Activated T-cell treated with anti-CD3 and anti-CD28 coated beads, Interleukin-2, amount 50 U/mL, for 24 hours (primary cell): ENCODE measurements around the gene RECQL5.
"Not testable (repeated sequence)": the region's sequence is repeated elsewhere in the genome, so short reads cannot be mapped to it uniquely, and the experiment has no call there.

Experiments used
- DNase-seq: peaks from one replicate; pipeline ENCODE4 v3.0.0-alpha.2; 2020
- H3K27ac Mint-ChIP-seq: 2 replicates; pipeline ENCODE4 v1.8.0; 2020; ENCODE audit warnings: mild to moderate bottlenecking, mixed read lengths
- H3K27me3 Mint-ChIP-seq: 2 replicates; pipeline ENCODE4 v1.8.0; 2020; ENCODE audit warnings: mixed read lengths
- H3K36me3 Mint-ChIP-seq: 2 replicates; pipeline ENCODE4 v1.8.0; 2020; ENCODE audit warnings: low read depth, mixed read lengths
- H3K4me1 Mint-ChIP-seq: 2 replicates; pipeline ENCODE4 v1.8.0; 2020; ENCODE audit warnings: low read depth, mixed read lengths
- H3K4me3 Mint-ChIP-seq: 2 replicates; pipeline ENCODE4 v1.8.0; 2020; ENCODE audit warnings: mild to moderate bottlenecking, moderate library complexity, mixed read lengths
- H3K9me3 Mint-ChIP-seq: 2 replicates; pipeline ENCODE4 v1.8.0; 2020; ENCODE audit warnings: mixed read lengths

RECQL5 gene

DNA sequence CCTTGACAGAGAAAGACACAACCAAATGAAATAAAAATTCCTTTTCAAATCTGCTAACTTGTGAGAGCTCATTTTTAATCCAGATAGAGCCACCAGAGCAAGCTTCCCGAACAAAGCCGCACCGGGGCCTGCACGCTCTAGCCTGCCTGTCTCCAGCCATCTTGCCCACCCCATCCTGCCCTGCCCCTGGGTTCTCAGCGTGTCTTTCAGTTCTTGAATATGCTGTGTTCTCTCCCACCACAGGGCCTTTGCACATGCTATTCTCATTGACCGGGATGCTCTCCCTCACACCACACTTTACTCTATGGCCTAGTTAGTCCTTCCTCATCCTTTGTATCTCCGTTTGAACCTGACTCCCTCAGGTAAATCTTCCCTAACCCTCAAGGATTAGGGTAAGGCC lies 19.0 kb downstream of the RECQL5 start:
- no peaks in the 10 kb centered on the region for H3K27me3 Mint-ChIP-seq
- DNase-seq = no peak
- no peak overlapping the region for H3K4me3 Mint-ChIP-seq
- no peaks in the 10 kb centered on the region for H3K9me3 Mint-ChIP-seq
- no peak overlapping the region for H3K27ac Mint-ChIP-seq
- peaks cover 7% of the 10 kb centered on the region for H3K4me1 Mint-ChIP-seq
- H3K36me3 Mint-ChIP-seq = peaks cover 48% of the 10 kb centered on the region

- peaks cover 44% of the 10 kb centered on the region for H3K36me3 Mint-ChIP-seq
- no peaks in the 10 kb centered on the region for H3K27me3 Mint-ChIP-seq
- peaks cover 5% of the 10 kb centered on the region for H3K4me1 Mint-ChIP-seq
- H3K4me3 Mint-ChIP-seq = no peak overlapping the region
- no peak overlapping the region for H3K27ac Mint-ChIP-seq
- no peaks in the 10 kb centered on the region for H3K9me3 Mint-ChIP-seq
- DNase-seq = no peak
These were observed 19.9 kb downstream of the RECQL5 start for GRCh38 chr17:75647061-75647460.

DNA sequence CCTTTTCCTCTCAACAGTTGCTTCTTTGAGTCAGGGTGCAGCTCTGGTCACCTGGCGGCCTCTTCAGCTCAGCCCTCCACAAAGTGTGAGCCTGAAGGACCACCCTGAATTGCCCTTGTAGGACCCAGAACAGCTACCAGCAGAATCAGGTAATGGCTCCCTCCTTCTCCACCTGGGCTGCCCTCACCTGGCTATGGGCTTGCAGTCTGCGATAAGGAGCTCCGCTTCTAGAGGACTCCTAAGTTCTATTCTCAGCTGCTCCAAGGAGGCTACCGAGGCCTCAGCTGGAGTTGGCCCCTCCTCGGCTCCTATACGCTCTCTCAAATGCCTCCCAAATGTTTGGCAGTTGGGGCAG lies 20.3 kb downstream of the RECQL5 start:
- no peak overlapping the region for H3K27ac Mint-ChIP-seq
- H3K27me3 Mint-ChIP-seq = no peaks in the 10 kb centered on the region
- peaks cover 40% of the 10 kb centered on the region for H3K36me3 Mint-ChIP-seq
- no peak for DNase-seq
- H3K4me1 Mint-ChIP-seq = peaks cover 5% of the 10 kb centered on the region
- no peak overlapping the region for H3K4me3 Mint-ChIP-seq
- H3K9me3 Mint-ChIP-seq = no peaks in the 10 kb centered on the region

DNA sequence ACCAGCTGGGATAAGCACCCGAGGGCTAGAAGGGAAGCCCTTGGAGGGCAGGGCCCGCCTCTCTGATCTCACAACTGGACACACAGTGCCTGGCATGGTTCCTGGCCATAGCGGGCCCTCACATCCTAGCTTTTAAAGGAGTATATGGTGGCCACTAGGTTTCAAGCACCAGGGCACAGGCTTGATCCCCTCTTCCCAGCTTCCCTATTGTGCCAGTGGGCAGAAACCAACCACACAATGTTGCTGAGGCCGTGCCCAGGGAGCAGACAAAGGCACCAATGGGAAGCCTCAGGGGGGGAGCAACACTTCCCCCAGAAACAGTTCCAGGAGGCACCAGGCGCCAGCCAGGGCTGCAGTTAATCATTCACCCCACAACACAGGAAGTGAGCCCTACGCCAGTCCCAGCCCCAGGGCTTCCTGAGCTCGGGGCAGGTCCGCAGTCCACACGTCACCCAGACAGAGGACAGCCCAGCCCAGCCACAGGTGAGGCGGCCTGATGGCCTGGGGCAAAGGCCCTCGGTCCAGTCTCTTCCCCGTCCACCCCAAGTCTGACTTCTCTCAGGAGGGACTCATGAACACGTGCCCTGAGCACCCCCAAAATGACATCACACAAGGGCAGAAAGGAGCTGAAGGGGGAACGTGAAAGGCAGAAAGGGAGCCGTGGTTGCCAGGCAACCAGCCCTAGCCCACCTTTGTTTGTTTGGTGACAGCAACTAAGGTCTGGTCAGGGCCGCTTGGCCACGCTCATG lies 20.9 kb downstream of the RECQL5 start:
- DNase-seq = no peak
- H3K9me3 Mint-ChIP-seq = no peaks in the 10 kb centered on the region
- no peak overlapping the region for H3K4me3 Mint-ChIP-seq
- H3K36me3 Mint-ChIP-seq = peaks cover 35% of the 10 kb centered on the region
- H3K27ac Mint-ChIP-seq = peak overlapping the region; percentile 67
- no peaks in the 10 kb centered on the region for H3K27me3 Mint-ChIP-seq
- H3K4me1 Mint-ChIP-seq = peaks cover 5% of the 10 kb centered on the region

- DNase-seq = no peak
- H3K36me3 Mint-ChIP-seq = peaks cover 29% of the 10 kb centered on the region
- H3K4me3 Mint-ChIP-seq = no peak overlapping the region
- no peaks in the 10 kb centered on the region for H3K9me3 Mint-ChIP-seq
- no peaks in the 10 kb centered on the region for H3K27me3 Mint-ChIP-seq
- H3K4me1 Mint-ChIP-seq = peaks cover 5% of the 10 kb centered on the region
- no peak overlapping the region for H3K27ac Mint-ChIP-seq
These were observed 21.5 kb downstream of the RECQL5 start for GRCh38 chr17:75645501-75645888.

DNA sequence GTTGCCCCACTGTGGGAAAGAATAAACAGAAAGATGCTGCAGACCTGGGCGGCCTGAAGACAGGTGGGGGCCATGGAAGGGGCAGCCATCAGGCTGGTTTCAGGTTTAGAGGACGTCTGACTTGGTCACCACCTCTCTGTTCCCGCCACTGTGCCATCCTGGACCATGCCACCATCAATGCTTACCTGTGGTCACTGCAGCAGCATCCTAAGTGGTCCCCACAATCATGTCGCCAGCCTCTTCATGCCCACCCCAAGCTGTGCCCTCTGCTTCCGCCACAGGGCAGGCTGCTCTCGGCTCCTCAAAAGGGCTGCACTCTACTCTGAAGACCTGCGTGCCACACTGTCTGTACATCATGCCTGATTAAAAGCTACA lies 23.3 kb downstream of the RECQL5 start:
- H3K4me1 Mint-ChIP-seq = peaks cover 5% of the 10 kb centered on the region
- H3K27me3 Mint-ChIP-seq = no peaks in the 10 kb centered on the region
- H3K9me3 Mint-ChIP-seq = no peaks in the 10 kb centered on the region
- H3K4me3 Mint-ChIP-seq = no peak overlapping the region
- peaks cover 11% of the 10 kb centered on the region for H3K36me3 Mint-ChIP-seq
- DNase-seq = no peak
- no peak overlapping the region for H3K27ac Mint-ChIP-seq

DNA sequence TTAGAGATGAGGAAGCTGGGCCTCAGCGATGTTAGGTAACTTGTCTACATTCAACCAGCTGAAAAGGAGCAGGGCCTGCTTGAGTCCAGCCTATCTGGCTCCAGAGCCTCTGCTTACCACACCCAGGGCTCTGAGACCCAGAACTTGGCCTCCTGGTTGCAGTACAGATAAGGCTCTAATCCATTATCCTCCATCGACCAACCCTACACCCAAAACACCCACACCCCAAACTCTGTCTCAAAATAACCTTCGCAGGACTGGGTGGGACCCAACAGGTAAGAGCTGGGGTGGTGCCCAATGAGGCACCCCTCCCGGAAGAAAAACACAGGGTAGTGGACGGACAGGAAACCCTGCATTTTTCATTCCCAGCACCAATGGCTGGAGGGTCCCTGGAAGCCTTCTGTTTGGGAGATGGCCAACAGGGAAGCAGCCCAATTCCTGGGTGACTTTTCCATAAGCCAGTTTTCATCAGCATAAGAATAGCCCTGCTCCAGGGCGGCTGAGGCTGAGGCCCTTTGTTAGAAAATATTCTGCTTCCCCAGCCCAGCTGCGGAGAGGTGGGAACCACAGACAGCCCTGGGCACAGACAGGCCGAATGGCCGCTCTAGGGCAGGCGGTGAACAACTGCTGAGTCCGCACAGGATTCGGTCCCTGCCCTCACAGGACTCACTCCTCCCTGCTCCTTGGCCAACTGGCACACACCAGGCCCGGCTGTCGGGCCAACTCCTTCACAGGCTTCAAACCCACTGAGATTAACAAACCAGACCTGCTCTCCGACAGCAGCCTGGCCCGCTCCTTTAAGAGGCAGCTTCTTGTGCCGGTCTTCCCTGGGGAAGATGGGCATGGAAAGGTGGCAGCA lies 23.9 kb downstream of the RECQL5 start:
- Mint-ChIP-seq H3K27me3 (no peaks in the 10 kb centered on the region), H3K4me3 (no peak overlapping the region), H3K4me1 (peaks cover 5% of the 10 kb centered on the region), H3K36me3 (peaks cover 13% of the 10 kb centered on the region), H3K9me3 (no peaks in the 10 kb centered on the region), H3K27ac (no peak overlapping the region)
- DNase-seq = no peak

GRCh38 chr17:75642182-75642783 lies 24.7 kb downstream of the RECQL5 start:
- Mint-ChIP-seq H3K4me3 (no peak overlapping the region), H3K27ac (no peak overlapping the region)
- no peak for DNase-seq

GRCh38 chr17:75641343-75641742 lies 25.6 kb downstream of the RECQL5 start:
- peaks cover 5% of the 10 kb centered on the region for H3K4me1 Mint-ChIP-seq
- no peaks in the 10 kb centered on the region for H3K9me3 Mint-ChIP-seq
- no peaks in the 10 kb centered on the region for H3K27me3 Mint-ChIP-seq
- no peak overlapping the region for H3K4me3 Mint-ChIP-seq
- no peak for DNase-seq
- peaks cover 11% of the 10 kb centered on the region for H3K36me3 Mint-ChIP-seq
- H3K27ac Mint-ChIP-seq = no peak overlapping the region

More at GRCh38 chr17:75642182-75642783, 24.7 kb downstream of the RECQL5 start:
- peaks cover 11% of the 10 kb centered on the region for H3K36me3 Mint-ChIP-seq
- H3K27me3 Mint-ChIP-seq = no peaks in the 10 kb centered on the region
- no peaks in the 10 kb centered on the region for H3K9me3 Mint-ChIP-seq
- peaks cover 5% of the 10 kb centered on the region for H3K4me1 Mint-ChIP-seq

- Mint-ChIP-seq H3K9me3 (no peaks in the 10 kb centered on the region), H3K4me3 (no peak overlapping the region), H3K27ac (no peak overlapping the region), H3K36me3 (peaks cover 10% of the 10 kb centered on the region), H3K27me3 (no peaks in the 10 kb centered on the region), H3K4me1 (no peaks in the 10 kb centered on the region)
- no peak for DNase-seq
These were observed 26.3 kb downstream of the RECQL5 start for GRCh38 chr17:75640556-75641119.

- H3K27ac Mint-ChIP-seq = no peak overlapping the region
- H3K9me3 Mint-ChIP-seq = no peaks in the 10 kb centered on the region
- no peak overlapping the region for H3K4me3 Mint-ChIP-seq
- H3K36me3 Mint-ChIP-seq = peaks cover 6% of the 10 kb centered on the region
- no peaks in the 10 kb centered on the region for H3K4me1 Mint-ChIP-seq
- DNase-seq = no peak
- H3K27me3 Mint-ChIP-seq = no peaks in the 10 kb centered on the region
These were observed 27.0 kb downstream of the RECQL5 start for GRCh38 chr17:75639771-75640555.

- Mint-ChIP-seq H3K4me3 (no peak overlapping the region), H3K27ac (no peak overlapping the region), H3K9me3 (no peaks in the 10 kb centered on the region), H3K27me3 (no peaks in the 10 kb centered on the region), H3K4me1 (no peaks in the 10 kb centered on the region), H3K36me3 (peaks cover 6% of the 10 kb centered on the region)
- DNase-seq = no peak
These were observed 27.6 kb downstream of the RECQL5 start for GRCh38 chr17:75639327-75639726.

GRCh38 chr17:75638893-75639292 lies 28.1 kb downstream of the RECQL5 start:
- no peak for DNase-seq
- no peak overlapping the region for H3K4me3 Mint-ChIP-seq
- peaks cover 2% of the 10 kb centered on the region for H3K4me1 Mint-ChIP-seq
- no peaks in the 10 kb centered on the region for H3K27me3 Mint-ChIP-seq
- H3K27ac Mint-ChIP-seq = no peak overlapping the region
- no peaks in the 10 kb centered on the region for H3K9me3 Mint-ChIP-seq
- H3K36me3 Mint-ChIP-seq = peaks cover 6% of the 10 kb centered on the region

DNA sequence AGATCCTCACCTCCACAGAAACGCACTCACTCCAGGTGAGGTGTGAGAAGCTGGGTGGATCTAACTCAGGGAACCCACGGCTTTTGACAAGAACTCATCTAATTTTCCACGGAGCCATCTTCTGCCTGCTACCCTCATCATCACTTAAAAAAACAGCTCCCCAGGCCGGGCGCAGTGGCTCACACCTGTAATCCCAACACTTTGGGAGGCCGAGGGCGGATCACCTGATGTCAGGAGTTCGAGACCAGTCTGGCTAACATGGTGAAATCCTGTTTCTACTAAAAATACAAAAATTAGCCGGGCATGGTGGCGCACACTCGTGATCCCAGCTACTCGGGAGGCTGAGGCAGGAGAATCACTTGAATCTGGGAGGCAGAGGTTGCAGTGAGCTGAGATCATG lies 28.9 kb downstream of the RECQL5 start:
- not testable (repeated sequence) for DNase-seq, H3K27ac Mint-ChIP-seq, H3K4me1 Mint-ChIP-seq, H3K36me3 Mint-ChIP-seq, H3K27me3 Mint-ChIP-seq, H3K4me3 Mint-ChIP-seq, H3K9me3 Mint-ChIP-seq
